Glomerular endothelial cell (primary cell): ENCODE data around the gene SLC2A4. TPM values are rescaled to one million over a fixed set of nuclear protein-coding genes. Genes with fewer than 3 reads are reported as not detected.

Experiments
- DNase-seq: peaks from one replicate; pipeline ENCODE4 v3.0.0-alpha.2; 2011; ENCODE audit warnings: low read depth, low spot score; ENCODE audit errors: extremely low read depth
- total RNA-seq: library from RNA; depleted of rRNA; stranded (reverse); fragments of >200 nt; gene quantifications from 2 replicates; pipeline ENCODE4 v1.2.3, GENCODE V29; 2015

The SLC2A4 gene
- total RNA-seq, 1 donor from 2014 or later, result not detected

GRCh38 chr17:7262935-7263800, 18.4 kb upstream of the SLC2A4 start:
- DNase-seq, result no peak

- no peak for DNase-seq
Measured at GRCh38 chr17:7263801-7264078, 17.8 kb upstream of the SLC2A4 start.

DNA sequence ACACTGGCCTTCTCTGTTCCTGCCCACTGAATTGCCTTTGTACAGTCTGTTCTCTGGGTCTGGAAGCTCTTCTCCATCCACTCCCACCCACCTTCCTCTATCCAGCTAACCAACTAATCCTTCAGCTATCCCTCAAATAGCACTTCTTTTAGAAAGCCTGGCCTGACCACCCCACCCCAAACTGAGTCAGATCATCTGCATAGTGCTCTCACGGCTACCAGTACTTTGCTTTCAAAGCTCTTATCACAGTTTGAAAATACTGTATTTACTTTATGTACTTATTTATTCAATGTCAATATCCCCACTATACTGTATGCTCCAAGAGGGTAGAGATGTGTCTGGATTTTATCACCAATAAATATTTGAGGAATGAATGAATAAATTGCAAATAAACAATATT, 14.7 kb upstream of the SLC2A4 start:
- DNase-seq, result no peak

DNA sequence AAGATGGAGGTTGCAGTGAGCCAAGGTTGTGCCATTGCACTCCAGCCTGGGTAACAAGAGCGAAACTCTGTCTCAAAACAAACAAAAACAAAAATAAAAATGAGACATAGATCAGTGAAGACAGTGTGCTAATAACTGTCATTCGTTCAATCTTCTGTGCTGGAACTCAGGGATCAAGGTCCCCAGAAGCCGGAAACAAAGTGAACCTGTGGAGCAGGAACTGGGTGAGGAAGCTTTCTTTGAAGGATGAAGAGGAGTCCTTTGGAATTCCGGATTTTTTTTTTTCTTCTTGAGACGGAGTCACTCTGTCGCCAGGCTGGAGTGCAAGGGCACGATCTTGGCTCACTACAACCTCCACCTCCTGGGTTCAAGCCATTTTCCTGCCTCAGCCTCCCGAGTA, 2.1 kb upstream of the SLC2A4 start:
- DNase-seq, result no peak

GRCh38 chr17:7280519-7281073, 922 bp upstream of the SLC2A4 start:
- DNase-seq, result no peak

GRCh38 chr17:7281953-7282751, 634 bp downstream of the SLC2A4 start:
- no peak for DNase-seq

- DNase-seq, result no peak
Measured at GRCh38 chr17:7282752-7283321, 1.3 kb downstream of the SLC2A4 start.

DNA sequence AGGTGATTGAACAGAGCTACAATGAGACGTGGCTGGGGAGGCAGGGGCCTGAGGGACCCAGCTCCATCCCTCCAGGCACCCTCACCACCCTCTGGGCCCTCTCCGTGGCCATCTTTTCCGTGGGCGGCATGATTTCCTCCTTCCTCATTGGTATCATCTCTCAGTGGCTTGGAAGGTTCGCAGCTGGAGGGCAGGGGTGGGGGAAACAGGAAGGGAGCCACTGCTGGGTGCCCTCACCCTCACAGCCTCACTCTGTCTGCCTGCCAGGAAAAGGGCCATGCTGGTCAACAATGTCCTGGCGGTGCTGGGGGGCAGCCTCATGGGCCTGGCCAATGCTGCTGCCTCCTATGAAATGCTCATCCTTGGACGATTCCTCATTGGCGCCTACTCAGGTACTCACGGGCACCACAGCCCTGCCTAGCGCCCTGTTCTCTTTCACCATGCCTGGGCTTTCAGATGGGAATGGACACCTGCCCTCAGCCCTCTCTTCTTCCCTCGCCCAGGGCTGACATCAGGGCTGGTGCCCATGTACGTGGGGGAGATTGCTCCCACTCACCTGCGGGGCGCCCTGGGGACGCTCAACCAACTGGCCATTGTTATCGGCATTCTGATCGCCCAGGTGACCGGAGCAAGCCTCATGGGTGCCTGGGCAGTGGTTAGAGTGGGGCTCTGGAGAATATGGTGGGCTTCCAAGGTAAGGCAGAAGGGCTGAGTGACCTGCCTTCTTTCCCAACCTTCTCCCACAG, 2.1 kb downstream of the SLC2A4 start:
- DNase-seq, result no peak

- DNase-seq, result no peak
Measured at GRCh38 chr17:7284911-7285310, 3.4 kb downstream of the SLC2A4 start.

DNA sequence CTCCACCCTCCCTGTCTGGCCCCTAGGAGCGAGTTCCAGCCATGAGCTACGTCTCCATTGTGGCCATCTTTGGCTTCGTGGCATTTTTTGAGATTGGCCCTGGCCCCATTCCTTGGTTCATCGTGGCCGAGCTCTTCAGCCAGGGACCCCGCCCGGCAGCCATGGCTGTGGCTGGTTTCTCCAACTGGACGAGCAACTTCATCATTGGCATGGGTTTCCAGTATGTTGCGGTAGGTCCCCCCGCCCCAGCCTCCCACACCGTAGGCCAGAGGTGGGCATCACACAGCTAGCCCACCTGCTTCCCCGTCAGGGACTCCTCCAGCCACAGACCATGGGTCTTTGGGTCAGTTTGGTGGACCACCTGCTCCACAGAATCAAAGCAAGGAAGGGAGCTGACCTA, 4.2 kb downstream of the SLC2A4 start:
- DNase-seq, result no peak

GRCh38 chr17:7289256-7290032, 7.9 kb downstream of the SLC2A4 start:
- DNase-seq, result no peak

DNA sequence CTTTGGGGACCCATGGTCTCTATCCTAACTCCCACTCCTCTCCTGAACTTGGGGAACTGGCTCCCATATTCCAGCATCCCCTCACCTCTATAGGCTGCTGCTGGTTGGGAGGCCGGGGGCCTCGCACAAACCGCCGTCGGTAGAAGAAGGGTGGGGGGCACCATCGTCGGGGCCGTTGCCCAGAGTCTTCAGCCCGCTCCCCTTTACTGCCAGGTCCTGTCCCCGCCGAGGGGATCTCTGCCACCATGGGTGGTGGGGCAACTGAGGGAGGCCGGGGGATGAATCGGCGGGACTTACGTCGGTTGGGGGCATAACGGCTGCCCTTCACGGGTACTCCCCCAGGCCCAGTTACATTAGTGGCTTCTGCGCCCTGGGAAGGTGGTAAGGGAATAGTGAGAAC, 8.6 kb downstream of the SLC2A4 start:
- DNase-seq, result no peak

DNA sequence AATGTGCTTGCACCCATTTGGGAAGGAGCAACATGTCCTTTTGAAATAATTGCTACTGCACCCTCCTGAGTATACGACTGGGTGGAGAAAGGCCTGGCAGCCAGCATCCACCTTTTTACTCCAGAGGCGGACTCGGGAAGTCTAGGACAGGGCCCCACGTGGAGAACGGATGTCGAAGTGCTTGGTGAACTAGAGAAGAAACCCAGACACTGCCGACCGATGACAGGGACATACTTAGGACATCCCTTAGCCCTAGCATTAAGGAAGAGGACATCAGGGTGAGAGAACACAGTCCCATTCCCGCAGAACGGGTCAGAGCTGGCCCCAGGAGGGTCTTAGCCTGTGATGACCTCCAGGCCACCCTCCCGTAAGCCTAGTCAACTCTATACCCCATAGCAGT, 9.2 kb downstream of the SLC2A4 start:
- DNase-seq, result no peak

DNA sequence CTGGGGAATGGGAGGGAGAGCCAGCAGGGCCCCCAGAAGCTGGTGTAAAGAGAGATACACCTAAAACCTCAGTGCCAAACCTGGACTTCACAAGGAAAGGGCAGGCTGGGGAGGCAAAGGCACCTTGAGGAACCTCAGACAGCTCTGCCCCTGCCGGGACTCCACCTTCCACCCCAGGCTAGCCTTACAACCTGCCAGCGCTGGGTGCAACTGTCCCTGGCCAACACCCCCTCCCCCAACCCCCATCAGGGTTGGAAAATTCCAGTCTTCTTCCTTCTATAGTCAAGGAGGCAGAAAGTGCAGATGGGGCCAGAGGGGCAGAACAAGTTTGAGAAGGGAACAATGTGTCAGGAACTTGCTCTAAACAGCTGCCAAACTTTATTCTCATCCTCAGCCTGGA, 10.7 kb downstream of the SLC2A4 start:
- no peak for DNase-seq

- no peak for DNase-seq
Measured at GRCh38 chr17:7292729-7293128, 11.2 kb downstream of the SLC2A4 start.

DNA sequence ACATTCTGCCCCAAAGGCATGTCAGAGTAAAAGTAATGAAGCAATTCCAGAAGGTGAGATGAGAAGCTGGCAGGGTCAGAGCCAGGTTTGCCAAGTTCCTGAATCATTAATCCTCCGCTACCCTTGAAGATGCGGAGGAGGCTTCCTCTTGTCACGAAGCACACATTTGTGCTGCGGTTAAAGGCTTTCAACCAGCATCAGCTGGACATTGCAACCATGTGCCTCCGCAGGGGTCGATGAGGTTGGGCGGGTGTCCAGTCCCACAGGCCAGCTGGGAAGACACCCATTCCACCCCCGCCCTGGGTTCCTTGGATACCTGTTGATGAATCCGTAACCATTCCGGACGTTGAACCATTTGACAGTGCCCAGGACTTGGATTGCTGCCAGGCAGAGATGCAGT, 11.6 kb downstream of the SLC2A4 start:
- no peak for DNase-seq

DNA sequence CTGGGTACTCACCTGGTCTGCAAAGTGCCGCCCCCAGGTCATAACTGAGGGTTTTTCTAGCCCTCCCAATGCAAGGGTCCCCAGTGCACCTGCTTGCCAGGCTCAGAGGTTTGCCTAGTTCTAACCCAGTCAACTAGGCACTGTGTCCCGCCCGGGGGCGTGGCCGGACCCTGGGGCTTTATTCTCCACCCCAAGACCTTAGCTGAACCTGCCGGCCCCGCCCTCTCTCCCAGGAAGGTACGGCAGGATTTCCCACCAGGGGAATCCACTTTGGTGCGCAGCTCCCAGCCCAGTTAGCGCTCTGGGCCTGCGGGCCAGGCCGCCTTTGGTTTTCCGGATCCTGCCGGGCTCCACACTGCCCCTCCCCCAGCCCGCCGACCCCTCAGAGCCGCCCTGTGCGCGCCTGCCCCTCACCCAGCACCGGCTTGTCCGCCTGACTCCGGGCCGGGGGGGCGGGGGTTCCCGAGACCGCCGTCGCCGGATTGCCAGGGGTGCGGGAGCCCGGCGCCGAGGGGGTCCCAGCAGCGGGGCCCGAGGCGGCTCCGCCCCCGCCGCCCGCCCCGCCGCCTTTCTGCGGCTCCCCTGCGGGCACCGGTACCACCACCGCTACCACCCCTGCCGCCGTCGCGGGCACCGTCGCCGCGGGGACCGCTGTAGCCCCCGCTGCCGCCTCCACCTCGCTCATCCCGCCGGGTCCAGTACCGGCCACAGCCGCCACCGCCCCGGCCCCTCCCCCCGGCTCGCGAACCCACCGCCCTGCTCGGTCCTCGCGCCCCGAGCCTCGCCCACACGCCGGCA, 12.5 kb downstream of the SLC2A4 start:
- no peak for DNase-seq

- DNase-seq, result no peak
Measured at GRCh38 chr17:7294614-7295153, 13.2 kb downstream of the SLC2A4 start, which contains the start of gene YBX2. Gene YBX2, minus strand, starts transcription at chr17:7294639. Its CDS starts 139 bp downstream, at chr17:7294500.
